Endometrium (tissue), 2 donors: Measurements from ENCODE around the gene NELL2.
"Not testable (repeated sequence)": the region's sequence is repeated elsewhere in the genome, so short reads cannot be mapped to it uniquely, and the experiment has no call there.

Experiments
- FAIRE-seq: peaks from 2 replicates; lab custom pipeline; 2012; peaks lifted over from hg19 to GRCh38; lab: Jason Lieb, UNC
- donor health status: control.
- donor health status: control.

The NELL2 gene

GRCh38 chr12:44875954-44876543 lies at the start of gene NELL2:
TSS of gene NELL2 (minus strand) at chr12:44876315. CDS start at chr12:44875869, 446 bp downstream.
- no peak for FAIRE-seq

- FAIRE-seq = no peak
Measured at GRCh38 chr12:44921736-44922135, 45.6 kb upstream of the NELL2 start.

GRCh38 chr12:44917141-44917540 lies 41.0 kb upstream of the NELL2 start:
- FAIRE-seq = no peak

- no peak for FAIRE-seq
Measured at GRCh38 chr12:44915958-44916357, 39.8 kb upstream of the NELL2 start.

GRCh38 chr12:44904321-44904720 lies 28.2 kb upstream of the NELL2 start:
- FAIRE-seq = no peak

GRCh38 chr12:44898108-44898507 lies 22.0 kb upstream of the NELL2 start:
- FAIRE-seq = not testable (repeated sequence)

GRCh38 chr12:44889926-44890325 lies 13.8 kb upstream of the NELL2 start:
- no peak for FAIRE-seq

- FAIRE-seq = no peak
Measured at GRCh38 chr12:44889162-44889561, 13.0 kb upstream of the NELL2 start.

- FAIRE-seq = no peak
Measured at GRCh38 chr12:44885902-44886301, 9.8 kb upstream of the NELL2 start.

GRCh38 chr12:44881197-44881596 lies 5.1 kb upstream of the NELL2 start:
- peak; percentile 43 for FAIRE-seq

GRCh38 chr12:44876544-44877410 lies 662 bp upstream of the NELL2 start:
- no peak for FAIRE-seq

GRCh38 chr12:44875417-44875953 lies 630 bp downstream of the NELL2 start:
- no peak for FAIRE-seq

GRCh38 chr12:44874981-44875416 lies 1.1 kb downstream of the NELL2 start:
- FAIRE-seq = no peak

GRCh38 chr12:44873898-44874297 lies 2.2 kb downstream of the NELL2 start:
- peak; percentile 93 for FAIRE-seq

- no peak for FAIRE-seq
Measured at GRCh38 chr12:44869503-44869902, 6.6 kb downstream of the NELL2 start.

- FAIRE-seq = no peak
Measured at GRCh38 chr12:44863867-44864266, 12.2 kb downstream of the NELL2 start.

GRCh38 chr12:44859998-44860689 lies 16.0 kb downstream of the NELL2 start:
- no peak for FAIRE-seq

- FAIRE-seq = no peak
Measured at GRCh38 chr12:44858226-44858855, 17.8 kb downstream of the NELL2 start.

GRCh38 chr12:44852483-44852882 lies 23.6 kb downstream of the NELL2 start:
- FAIRE-seq = no peak

- FAIRE-seq = no peak
Measured at GRCh38 chr12:44851586-44851985, 24.5 kb downstream of the NELL2 start.

GRCh38 chr12:44848703-44849085 lies 27.4 kb downstream of the NELL2 start:
- no peak for FAIRE-seq
